Fibroblast of skin of left biceps (primary cell): ENCODE data around the gene GPSM1.
A peak's percentile ranks its signal among the peaks of the same experiment; 100 is the strongest.

Experiments
- DNase-seq, 2 experiments: peaks; one replicate each; pipeline ENCODE4 v3.0.0-alpha.2; 2013; ENCODE audit warnings: low read depth in 2 of 2

GPSM1 gene

GRCh38 chr9:136359774-136360718 lies 32.7 kb downstream of the GPSM1 start:
- no peak for DNase-seq

GRCh38 chr9:136361047-136361753 lies 33.9 kb downstream of the GPSM1 start:
- DNase-seq = no peak

- DNase-seq = no peak
These were observed 34.6 kb downstream of the GPSM1 start for GRCh38 chr9:136361754-136362449.

GRCh38 chr9:136362450-136362784 lies 35.1 kb downstream of the GPSM1 start:
- no peak for DNase-seq

GRCh38 chr9:136363106-136363948 lies 36.0 kb downstream of the GPSM1 start, which contains the start of gene DNLZ:
DNLZ (minus strand) TSS chr9:136363744; CDS start chr9:136363714, 30 bp downstream.
- DNase-seq = peak; percentile 81 to 85

- no peak for DNase-seq
These were observed 36.8 kb downstream of the GPSM1 start for GRCh38 chr9:136363949-136364748.

- no peak for DNase-seq
These were observed 37.8 kb downstream of the GPSM1 start for GRCh38 chr9:136364942-136365774.

GRCh38 chr9:136365775-136366222 lies 38.5 kb downstream of the GPSM1 start:
- no peak for DNase-seq

- no peak for DNase-seq
These were observed 39.5 kb downstream of the GPSM1 start for GRCh38 chr9:136366826-136367225.

GRCh38 chr9:136367296-136368145 lies 40.2 kb downstream of the GPSM1 start:
- DNase-seq = no peak

- DNase-seq = no peak
These were observed 40.9 kb downstream of the GPSM1 start for GRCh38 chr9:136368190-136368589.

- no peak for DNase-seq
These were observed 42.7 kb downstream of the GPSM1 start for GRCh38 chr9:136370037-136370436.

GRCh38 chr9:136370687-136371532 lies 43.6 kb downstream of the GPSM1 start:
- no peak for DNase-seq

GRCh38 chr9:136371533-136371880 lies 44.2 kb downstream of the GPSM1 start:
- DNase-seq = no peak

GRCh38 chr9:136372006-136372405 lies 44.7 kb downstream of the GPSM1 start:
- no peak for DNase-seq

GRCh38 chr9:136372561-136373299 lies 45.4 kb downstream of the GPSM1 start:
- DNase-seq = no peak
